Activated CD4-positive, alpha-beta T cell treated with anti-CD3 and anti-CD28 coated beads, Interleukin-10, Interleukin-2, amounts not matched to agents 100 ng/mL and 50 ng/mL, durations not matched to agents 16 hours and 8 hours (primary cell): Measurements from ENCODE around the gene FUCA2.
"Not testable (repeated sequence)": the region's sequence is repeated elsewhere in the genome, so short reads cannot be mapped to it uniquely, and the experiment has no call there.

Source experiments
- DNase-seq: peaks from one replicate; pipeline ENCODE4 v3.0.0-alpha.2; 2020

The FUCA2 gene

DNA sequence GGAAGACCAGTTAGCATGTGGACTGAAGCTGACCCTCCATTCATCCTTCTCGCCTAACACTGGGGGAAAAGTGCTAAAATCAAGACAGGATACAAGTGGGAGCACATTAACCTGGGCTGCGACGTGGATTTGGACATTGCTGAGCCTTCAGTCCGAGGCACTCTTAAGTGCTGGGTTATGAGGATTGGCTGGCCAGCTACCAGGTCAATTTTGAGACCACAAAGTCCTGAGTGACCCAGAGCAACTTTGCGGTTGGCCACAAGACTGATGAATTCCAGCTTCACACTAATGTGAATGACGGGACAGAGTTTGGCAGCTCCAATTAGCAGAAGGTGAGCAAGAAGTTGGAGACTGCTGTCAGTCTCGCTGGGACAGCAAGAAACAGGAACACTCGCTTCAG lies 20.7 kb downstream of the FUCA2 start:
- DNase-seq = no peak

DNA sequence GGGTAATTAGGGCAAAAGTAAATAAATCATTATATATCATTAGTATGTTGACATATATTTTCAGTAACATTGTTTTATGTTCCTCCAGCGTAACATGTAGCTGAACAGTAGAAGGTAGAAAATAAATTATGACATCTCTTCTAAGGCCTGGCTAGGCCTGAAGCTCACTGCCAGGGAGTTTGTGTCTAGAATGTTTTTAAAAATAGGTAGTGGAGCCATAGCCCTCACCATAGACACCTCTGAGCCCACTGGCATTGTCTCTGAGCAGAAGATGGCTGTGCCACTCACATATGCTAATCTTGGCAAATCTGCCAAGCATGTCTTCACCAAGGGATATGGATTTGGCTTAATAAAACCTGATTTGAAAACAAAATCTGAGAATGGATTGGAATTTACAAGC lies 21.3 kb downstream of the FUCA2 start:
- DNase-seq = no peak

GRCh38 chr6:143486752-143487151 lies 24.8 kb downstream of the FUCA2 start:
- no peak for DNase-seq

DNA sequence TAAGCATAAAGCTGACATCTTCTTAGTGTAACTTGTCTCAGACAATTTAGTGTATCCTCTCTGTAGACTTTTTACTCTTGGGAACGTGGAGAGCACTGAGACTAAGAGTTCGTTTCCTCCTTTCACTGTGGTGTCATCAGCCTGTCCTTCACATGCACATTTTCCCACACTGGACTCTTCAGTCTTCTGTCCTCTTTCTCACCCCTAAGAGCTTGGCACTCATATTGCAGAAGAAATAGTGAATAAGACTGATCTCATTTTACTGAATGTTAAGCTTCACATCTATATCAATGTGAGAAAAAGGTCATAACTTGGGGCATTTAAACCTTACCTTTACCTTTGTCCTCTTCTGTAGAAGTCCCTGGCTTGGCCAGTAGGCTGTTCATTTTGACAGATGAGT lies 25.6 kb downstream of the FUCA2 start:
- DNase-seq = no peak

GRCh38 chr6:143482593-143482992 lies 28.9 kb downstream of the FUCA2 start:
- DNase-seq = no peak

- no peak for DNase-seq
These were observed 32.9 kb downstream of the FUCA2 start for GRCh38 chr6:143478479-143479062.

DNA sequence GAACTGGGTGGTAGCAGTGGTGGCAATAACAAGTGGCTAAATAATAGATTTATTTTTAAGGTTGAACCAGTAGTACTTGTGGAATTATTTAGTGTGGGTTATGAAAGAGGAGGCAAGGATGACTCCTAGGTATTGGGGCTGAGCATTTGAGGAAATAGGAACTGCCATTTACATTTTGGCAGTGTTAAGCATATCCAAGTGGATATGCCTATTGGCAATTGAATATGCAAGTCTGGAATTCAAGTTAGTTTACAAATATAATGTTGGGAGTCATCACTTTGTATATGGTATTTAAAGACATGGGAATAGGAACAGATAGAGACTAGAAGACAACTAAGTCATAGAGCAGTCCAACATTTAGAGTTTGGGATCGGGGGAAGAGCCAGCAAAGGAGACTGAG lies 35.0 kb downstream of the FUCA2 start:
- DNase-seq = no peak

DNA sequence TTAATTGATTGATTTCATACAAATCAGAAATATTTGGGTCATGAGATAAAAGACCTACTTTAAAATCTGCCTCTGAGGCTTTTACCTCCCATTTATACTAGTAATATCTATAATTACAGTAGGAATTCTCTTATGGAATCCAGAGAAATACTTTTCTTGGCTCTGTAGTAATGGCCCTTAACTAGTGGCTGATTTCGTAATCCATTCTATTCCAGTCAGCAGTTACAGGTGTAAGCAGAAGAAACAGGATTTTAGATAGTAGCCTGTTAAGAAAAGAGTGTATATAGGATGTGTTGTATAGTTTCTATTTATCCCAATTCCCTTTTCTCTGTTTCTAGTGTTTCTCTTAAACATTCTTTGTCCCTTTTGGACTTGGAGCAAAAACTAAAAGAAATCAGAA lies 39.7 kb downstream of the FUCA2 start:
- no peak for DNase-seq

GRCh38 chr6:143468823-143469222 lies 42.7 kb downstream of the FUCA2 start:
- DNase-seq = not testable (repeated sequence)

- DNase-seq = no peak
These were observed 43.5 kb downstream of the FUCA2 start for GRCh38 chr6:143468026-143468425.

GRCh38 chr6:143465546-143465945 lies 46.0 kb downstream of the FUCA2 start:
- DNase-seq = no peak

DNA sequence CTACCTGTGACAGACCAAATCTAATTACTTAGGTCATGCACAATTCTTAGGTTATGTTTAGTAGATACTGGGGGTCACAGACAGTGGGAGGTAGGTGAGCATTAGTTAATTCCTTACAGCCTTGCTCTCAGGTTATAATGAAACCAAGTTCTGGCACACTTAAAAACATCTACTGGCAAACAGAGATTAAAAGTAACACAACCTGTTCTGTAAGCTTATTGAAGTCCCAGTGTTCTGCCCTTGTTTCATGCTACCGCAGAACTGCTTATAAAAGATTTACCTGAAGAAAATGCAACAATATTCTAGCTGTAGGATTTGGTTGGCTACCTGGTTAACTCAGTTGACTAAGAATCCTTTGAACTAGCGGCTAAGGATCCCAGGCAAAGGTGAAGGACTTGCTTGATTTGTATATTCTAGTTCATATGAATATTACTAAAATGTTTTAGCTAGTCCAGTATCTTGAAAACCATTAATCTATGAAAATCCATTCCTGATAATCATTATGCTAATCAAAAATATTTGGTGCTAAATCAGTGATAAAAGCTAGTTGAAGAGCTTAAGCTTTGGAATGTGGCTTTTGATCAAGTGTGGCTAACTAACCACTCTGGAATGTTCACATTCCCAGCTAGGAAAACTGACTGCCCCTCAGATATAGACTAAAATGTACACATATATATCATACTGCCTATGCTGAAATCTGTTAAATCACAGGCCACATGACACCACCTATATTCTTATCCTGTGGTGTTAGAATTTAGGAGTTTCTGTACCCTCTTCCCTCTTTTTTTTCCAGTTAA lies 53.8 kb downstream of the FUCA2 start:
- DNase-seq = no peak

DNA sequence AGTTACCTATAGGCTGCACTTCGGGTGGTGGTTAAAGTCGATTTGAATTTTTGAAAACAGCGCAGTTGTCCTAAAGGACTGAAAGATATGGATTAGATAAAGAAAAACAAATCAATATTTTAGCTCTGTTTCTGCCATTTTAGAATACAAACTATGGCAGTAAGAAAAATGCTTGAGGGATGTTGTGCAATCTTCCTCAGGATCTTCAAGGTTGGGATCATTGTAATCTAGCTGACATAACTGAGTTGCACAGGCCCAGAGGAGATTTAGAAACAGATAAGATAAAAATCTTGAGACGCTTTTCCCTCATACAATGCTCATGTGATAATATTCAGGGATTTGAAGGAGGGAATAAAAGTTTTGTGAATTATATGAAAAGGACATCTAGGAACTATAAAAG lies 60.0 kb downstream of the FUCA2 start:
- no peak for DNase-seq

DNA sequence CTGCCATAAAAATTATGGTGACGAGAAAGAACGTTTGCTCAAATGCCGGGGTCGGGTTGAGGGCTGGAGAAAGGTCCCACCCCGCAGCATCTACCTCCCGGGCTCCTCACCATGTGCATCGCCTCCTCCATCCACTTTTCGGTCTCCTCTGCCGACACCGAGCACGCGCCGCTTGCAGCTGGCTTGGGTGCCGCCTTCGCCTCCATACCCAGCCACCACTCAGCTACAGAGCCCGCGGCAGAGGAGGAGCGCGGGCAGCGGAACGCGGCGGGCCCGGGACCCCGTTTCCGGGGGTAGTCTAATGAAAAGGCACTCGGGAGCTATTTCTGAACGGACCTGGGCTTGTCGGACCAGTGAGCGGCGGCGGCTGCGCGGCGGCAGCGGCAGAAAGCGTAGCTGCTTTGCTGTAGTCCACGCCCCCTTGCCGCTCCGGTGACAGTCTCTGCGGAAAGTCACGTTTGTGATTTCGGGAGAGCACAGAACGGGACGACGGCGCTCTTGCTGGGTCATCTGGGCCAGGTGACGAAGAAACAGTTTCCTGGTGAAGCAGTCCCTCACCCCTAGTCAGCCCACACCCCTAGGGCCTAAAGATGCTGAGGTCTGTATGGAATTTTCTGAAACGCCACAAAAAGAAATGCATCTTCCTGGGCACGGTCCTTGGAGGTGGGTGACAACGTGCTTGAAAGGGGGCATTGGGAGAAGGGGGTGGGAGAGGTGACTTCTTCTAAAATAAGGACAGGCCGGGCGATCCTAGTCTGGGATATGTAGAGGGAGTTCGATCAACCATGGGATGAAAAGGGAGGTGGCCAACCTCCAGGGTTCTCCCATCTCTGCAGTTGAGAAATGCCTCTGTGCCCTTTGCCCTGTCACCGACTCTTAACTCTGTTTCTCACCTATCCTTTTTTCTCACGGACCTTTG lies 60.8 kb downstream of the FUCA2 start, which contains the start of the genes ADAT2 and PEX3:
TSS of gene ADAT2 (minus strand) at position 243 of the 919 bp plus-strand sequence. CDS start at position 206, 37 bp downstream.
TSS of gene PEX3 (plus strand) at position 353 of the 919 bp plus-strand sequence. CDS start at position 591, 238 bp downstream.
- DNase-seq = peak; percentile 96

DNA sequence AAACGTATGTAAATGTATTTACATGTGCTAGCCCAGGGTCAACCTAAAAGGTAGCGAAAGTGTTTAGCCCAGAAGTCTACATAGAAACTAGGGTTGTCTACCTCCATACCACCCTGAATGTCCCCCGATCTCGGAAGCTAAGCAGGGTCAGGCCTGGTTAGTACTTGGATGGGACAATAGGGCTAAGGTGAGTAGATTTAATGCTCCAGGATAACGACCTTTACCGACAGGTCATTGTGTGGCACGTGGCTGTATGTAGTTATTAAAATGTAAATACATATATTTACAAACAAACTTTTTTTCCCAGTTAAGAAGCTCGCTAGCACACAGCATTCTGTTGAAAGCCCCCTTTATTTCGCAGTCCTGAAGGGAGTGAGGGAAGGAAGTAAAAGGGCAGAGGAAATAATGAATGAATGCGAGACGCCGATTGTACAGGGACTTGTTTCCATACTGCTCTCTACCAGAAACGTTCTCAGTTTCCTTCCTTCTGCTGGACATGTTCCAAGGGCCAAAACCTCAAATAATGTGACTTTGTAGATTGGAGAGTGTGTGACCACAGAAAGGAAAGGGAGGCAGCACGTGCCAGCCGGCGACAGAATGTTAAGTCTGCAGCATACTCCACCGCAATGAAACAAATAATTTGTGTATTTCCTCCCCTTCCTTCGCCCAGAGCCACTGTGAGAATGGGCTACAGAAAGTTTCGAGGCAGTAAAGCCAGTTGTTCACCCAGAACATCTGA lies 61.6 kb downstream of the FUCA2 start:
- DNase-seq = peak; percentile 41

DNA sequence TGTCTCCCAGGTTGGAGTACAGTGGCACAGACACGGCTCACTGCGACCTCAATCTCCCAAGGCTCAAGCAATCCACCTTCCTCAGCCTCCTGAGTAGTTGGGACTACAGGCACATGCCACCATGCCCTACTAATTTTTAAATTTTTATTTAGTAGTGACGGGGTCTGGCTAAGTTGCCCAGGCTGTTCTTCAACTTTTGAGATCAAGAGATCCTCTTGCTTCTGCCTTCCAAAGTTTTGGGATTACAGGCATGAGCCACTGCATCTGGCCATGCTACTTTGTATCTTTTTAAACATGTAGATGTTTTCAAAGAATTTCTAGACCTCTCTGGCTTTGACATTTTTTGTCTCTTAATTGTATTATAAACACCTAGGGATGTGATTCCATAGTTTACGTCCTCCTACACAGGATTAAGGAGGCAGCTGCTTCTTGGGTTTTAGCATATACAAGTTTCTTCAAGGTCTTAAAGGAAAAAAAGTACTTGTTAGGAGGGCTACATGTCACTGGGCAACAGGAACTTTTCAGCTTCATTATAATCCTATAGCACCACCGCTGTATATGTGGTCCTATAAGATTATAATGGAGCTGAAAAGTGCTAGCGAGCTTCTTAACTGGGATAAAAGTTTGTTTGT lies 62.3 kb downstream of the FUCA2 start:
- DNase-seq = no peak

DNA sequence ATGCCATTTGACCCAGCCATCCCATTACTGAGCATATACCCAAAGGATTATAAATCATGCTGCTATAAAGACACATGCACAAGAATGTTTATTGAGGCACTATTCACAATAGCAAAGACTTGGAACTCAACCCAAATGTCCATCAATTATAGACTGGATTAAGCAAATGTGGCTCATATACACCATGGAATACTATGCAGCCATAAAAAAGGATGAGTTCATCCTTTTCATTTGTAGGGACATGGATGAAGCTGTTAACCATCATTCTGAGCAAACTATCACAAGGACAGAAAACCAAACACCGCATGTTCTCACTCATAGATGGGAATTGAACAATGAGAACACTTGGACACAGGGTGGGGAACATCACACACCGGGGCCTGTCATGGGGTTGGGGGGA lies 63.7 kb downstream of the FUCA2 start:
- not testable (repeated sequence) for DNase-seq
